GM18499 (cell line): ENCODE data around the gene PSMC2.

Experiments
- ATAC-seq: cut with Tn5 transposase; IDR thresholded peaks from one replicate; pipeline ENCODE4 v1.9.1; 2021; ENCODE audit warnings: moderate number of reproducible peaks; ENCODE audit not compliant: insufficient read depth, unreplicated experiment

The PSMC2 gene

GRCh38 chr7:103418241-103418640 lies 70.8 kb downstream of the PSMC2 start:
- no peak for ATAC-seq
